HK-2 (cell line): ENCODE data around the gene BTBD2.

ENCODE experiments used
- DNase-seq: peaks from one replicate; pipeline ENCODE4 v3.0.0-alpha.2; 2018; ENCODE audit not compliant: unreplicated experiment

Gene BTBD2

GRCh38 chr19:1985588-1986356 lies 29.7 kb downstream of the BTBD2 start:
- DNase-seq = no peak

- no peak for DNase-seq
These were observed 31.2 kb downstream of the BTBD2 start for GRCh38 chr19:1984357-1984756.

DNA sequence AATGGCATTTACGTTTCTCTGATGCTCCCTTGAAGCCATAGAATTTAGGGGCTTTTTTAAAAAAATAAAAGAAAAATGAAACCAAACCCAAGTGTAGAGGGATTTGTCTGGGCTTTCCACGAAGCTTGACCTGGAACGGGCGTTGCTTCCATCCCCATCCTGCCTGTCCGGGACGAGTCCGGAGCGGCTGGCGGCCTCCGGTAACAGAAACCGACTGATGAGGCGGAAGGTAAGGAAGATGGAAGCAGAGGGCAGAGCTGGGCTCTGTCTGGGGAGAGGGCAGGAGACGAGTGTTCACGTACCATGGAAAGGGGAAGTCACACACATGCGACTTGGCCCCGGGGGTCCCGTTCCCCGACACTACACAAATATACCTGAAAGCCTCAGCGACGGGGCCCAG lies 34.3 kb downstream of the BTBD2 start:
- no peak for DNase-seq

GRCh38 chr19:1980809-1981181 lies 34.7 kb downstream of the BTBD2 start:
- no peak for DNase-seq

DNA sequence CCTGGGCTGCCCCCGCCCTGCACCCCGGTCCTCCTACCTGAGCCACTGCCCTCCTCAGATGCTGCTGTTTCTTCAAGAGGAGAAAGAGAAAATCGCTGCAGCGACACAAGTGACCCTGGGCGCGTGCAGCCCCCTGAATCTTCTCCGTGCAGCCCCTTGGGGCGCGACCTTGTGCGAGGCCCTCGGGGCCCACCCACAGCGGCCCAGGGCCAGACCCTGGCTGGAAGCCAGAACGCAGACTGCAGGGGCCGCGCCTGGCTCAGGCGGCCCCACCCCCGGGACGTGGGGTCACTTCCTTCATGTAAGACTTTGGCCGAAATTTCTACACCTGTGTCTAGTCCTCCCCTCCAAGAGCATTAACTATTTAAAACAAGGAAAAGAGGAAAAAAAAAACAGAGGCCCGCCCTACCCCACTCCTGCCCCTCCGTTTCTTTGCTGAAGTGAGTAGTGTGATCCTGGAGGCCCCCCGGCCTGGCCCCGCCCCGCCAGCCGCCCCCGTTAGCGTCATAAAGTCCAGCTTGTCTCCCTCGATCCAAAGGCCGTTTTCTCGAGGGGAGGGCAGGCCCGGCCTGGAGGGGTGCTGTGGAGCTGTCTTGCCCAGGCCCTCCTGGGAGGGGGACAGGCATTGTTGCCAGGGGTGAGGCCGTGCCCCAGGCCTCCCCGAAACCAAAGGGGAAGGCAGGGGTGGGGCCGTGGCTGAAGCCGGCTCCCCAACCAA lies 35.3 kb downstream of the BTBD2 start:
- DNase-seq = no peak

- no peak for DNase-seq
These were observed 35.9 kb downstream of the BTBD2 start for GRCh38 chr19:1979642-1980041.

- DNase-seq = no peak
These were observed 36.5 kb downstream of the BTBD2 start for GRCh38 chr19:1979017-1979416.

GRCh38 chr19:1978346-1978894 lies 37.1 kb downstream of the BTBD2 start:
- DNase-seq = no peak

GRCh38 chr19:1977120-1977519 lies 38.4 kb downstream of the BTBD2 start:
- DNase-seq = no peak

DNA sequence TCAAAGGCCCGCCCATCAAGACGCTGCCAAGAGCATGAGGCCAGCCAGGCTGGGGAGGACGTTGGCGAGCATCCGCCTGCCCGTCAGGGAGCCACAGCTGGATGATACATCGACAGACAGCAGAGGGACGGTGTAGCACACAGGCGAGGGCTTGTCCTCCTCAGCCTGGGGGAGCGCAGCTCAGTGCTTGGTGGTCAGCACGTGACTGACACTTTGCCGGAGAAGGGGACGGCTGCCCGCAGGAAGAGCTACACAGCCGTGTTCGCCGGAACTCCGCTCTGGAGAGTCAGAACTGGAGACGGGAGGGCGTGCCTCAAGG lies 40.4 kb downstream of the BTBD2 start:
- DNase-seq = no peak

- DNase-seq = no peak
These were observed 40.9 kb downstream of the BTBD2 start for GRCh38 chr19:1974381-1975161.

GRCh38 chr19:1970806-1971502 lies 44.6 kb downstream of the BTBD2 start:
- no peak for DNase-seq

- DNase-seq = no peak
These were observed 45.3 kb downstream of the BTBD2 start for GRCh38 chr19:1970003-1970805.

DNA sequence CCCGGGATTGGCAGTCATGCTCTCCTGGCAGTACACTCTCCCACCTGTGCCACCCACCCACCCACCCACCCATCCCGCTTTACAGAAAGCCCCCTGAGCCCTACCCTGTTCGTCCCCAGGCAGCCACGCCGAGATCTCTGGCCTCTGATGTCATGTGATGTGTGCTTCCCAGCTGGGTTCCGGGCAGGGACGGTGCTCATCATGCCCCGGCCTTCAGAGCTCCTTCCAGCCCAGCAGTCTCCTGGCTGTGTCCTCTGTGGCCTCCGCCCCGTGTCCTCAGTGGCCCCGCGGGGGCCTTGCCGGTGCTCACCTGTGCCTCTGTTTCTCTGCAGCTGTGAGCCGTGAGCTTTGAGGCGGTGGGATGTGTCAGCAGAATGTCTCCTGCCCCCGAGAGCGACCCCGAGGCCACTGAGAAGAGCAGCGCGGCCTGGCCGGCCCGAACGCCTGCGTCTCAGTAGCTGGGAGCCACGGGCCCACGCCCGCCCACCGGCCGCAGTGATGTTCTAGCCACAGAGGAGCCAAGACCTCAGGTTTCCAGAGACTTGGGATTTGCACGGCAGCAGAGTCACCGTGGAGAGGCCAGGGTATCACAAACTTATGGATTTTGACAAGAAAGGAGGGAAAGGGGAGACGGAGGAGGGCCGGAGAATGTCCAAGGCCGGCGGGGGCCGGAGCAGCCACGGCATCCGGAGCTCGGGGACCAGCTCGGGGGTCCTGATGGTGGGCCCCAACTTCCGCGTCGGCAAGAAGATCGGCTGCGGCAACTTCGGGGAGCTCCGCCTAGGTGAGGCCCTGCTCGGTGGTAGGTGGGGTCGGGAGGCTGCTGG lies 46.1 kb downstream of the BTBD2 start:
- no peak for DNase-seq

DNA sequence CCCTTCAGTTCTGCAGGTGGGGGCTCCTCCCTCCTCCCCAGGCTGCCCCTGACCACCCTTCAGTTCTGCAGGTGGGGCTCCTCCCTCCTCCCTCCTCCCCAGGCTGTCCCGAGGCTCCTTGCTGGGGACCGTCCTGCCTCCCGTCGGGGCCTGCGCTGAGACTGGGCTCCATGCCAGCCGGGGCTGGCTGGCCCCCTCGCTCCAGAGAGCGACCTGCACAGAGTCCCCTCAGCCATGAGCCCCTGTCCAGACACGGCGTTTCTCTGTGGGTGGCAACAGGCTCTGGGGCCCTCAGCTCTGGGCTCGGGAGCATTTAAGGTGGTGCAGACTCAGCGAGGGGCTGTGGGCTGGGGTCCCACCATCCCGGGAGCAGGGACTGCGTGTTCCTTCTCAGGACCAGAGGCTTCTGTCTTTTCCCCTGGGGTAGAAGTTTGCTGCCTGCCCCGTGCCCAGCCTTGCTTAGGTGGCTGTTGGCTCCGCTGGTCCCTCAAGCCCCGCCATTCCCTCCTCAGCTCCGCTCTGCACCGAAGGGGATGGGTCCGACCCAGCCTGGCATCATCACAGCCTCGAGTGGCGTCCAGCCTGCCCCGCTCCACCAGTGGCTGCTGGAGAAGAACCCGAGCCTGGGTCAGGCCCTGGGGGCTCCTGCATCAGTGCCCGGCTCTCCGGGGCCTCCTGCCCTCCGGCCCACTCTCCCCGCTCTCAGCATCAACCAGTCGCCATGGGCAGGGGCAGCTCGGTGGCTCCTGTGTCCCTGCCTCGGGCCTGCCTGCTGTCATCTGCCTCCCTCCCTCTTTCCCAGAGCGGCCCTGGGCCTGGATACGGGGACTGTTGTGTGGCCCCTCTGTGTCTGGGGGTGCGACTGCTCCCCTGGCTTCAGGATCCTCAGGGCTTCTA lies 47.0 kb downstream of the BTBD2 start:
- DNase-seq = no peak

- no peak for DNase-seq
These were observed 48.4 kb downstream of the BTBD2 start for GRCh38 chr19:1967087-1967608.

- DNase-seq = no peak
These were observed 52.8 kb downstream of the BTBD2 start for GRCh38 chr19:1962674-1963073.

DNA sequence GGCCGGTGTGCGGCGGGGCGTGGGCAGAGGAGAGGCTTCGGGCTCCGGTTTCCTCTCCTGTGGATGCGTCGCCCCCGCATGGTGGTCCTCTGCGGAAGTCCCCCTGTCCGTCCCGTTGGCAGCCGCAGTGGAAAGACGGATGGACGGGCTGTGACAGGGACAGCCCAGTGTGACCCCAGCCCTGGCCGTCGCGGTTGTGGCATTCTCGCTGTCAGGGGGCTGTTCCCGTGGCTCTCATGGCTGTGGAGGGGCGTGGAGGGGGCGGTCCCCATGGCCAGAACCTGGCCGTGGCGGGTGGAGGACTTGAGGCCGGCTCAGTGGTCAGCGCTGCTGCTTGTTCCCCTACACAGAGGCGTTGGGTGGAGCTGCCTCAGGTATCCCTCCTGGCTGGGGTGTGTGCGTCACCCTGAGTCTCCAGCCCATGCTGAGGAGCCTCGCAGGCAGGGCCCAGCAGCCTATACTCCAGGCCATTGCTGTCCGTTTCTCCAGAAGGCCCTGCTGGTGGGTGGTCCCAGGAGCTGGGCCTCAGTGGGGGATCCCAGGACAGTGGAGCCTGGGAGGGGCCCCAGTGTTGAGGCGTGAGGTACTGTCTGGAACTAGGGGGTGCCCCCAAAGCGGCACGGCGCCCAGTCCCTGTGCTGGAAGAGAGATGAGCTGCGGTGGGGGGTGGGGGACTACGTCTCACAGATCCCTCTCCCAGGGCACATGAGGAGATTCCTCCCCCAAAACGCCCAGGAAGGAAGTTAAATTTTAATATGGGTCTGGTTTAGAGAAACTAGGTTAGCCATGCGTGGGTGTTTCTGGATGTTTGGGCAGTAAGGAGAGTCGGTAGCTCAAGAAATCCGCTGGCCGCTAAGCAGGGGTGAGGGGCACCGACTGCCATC lies 54.3 kb downstream of the BTBD2 start:
- peak; percentile 41 for DNase-seq
